MM.1S (cell line): Measurements from ENCODE around the gene PLA2G15.

Experiments
- DNase-seq: peaks from one replicate; pipeline ENCODE4 v3.0.0-alpha.2; 2015
- H2AFZ ChIP-seq: fragments of 300-600 bp; sonication (generic); 2 replicates; pipeline ENCODE4 v1.6.0; 2016; ENCODE audit warnings: antibody characterized with exemption, low read length
- H3F3A ChIP-seq: fragments of 300-600 bp; sonication (generic); 2 replicates; pipeline ENCODE4 v1.6.1; 2016; ENCODE audit warnings: mild to moderate bottlenecking, antibody characterized with exemption, low read length, moderate library complexity, mixed read lengths; ENCODE audit not compliant: insufficient read depth
- H3K27ac ChIP-seq: fragments of 300-600 bp; sonication (generic); 2 replicates; pipeline ENCODE4 v1.5.1; 2016; ENCODE audit warnings: mild to moderate bottlenecking, low read length
- H3K27me3 ChIP-seq: fragments of 300-600 bp; sonication (generic); replicated peaks from 2 replicates; pipeline ENCODE4 v1.6.0; 2016; ENCODE audit warnings: low read length; ENCODE audit not compliant: insufficient read depth
- H3K36me3 ChIP-seq: fragments of 300-600 bp; sonication (generic); replicated peaks from 2 replicates; pipeline ENCODE4 v1.6.1; 2016; ENCODE audit warnings: mild to moderate bottlenecking, low read length, mixed read lengths; ENCODE audit not compliant: insufficient read depth
- H3K4me1 ChIP-seq: fragments of 300-600 bp; sonication (generic); 2 replicates; pipeline ENCODE4 v1.6.1; 2016; ENCODE audit warnings: low read length, mixed read lengths
- H3K4me2 ChIP-seq: fragments of 300-600 bp; sonication (generic); 2 replicates; pipeline ENCODE4 v1.6.0; 2016; ENCODE audit warnings: low read depth, low read length
- H3K4me3 ChIP-seq: fragments of 300-600 bp; sonication (generic); 2 replicates; pipeline ENCODE4 v1.5.1; 2016; ENCODE audit warnings: low read length, mixed read lengths
- H3K79me2 ChIP-seq: fragments of 300-600 bp; sonication (generic); 2 replicates; pipeline ENCODE4 v1.6.1; 2016; ENCODE audit warnings: mixed run types, low read length, mixed read lengths
- H3K9ac ChIP-seq: fragments of 300-600 bp; sonication (generic); 2 replicates; pipeline ENCODE4 v1.6.1; 2016; ENCODE audit warnings: low read length, mixed read lengths
- H3K9me2 ChIP-seq: fragments of 300-600 bp; sonication (generic); replicated peaks from 2 replicates; pipeline ENCODE4 v1.6.1; 2016; ENCODE audit warnings: mild to moderate bottlenecking, low read length, mixed read lengths; ENCODE audit not compliant: insufficient read depth
- H3K9me3 ChIP-seq: fragments of 300-600 bp; sonication (generic); replicated peaks from 2 replicates; pipeline ENCODE4 v1.6.1; 2016; ENCODE audit warnings: mild to moderate bottlenecking, low read length, mixed read lengths; ENCODE audit not compliant: insufficient read depth
- H4K20me1 ChIP-seq: fragments of 300-600 bp; sonication (generic); 2 replicates; pipeline ENCODE4 v1.6.1; 2016; ENCODE audit warnings: mild to moderate bottlenecking, low read length, moderate library complexity, mixed read lengths; ENCODE audit not compliant: insufficient read depth
- EZH2 ChIP-seq: fragments of 300-600 bp; sonication (generic); optimal IDR thresholded peaks from 2 replicates; pipeline ENCODE3; 2017; ENCODE audit warnings: low read depth, mild to moderate bottlenecking, antibody characterized with exemption, low read length, mixed read lengths
- EZH2phosphoT487 ChIP-seq: fragments of 300-600 bp; sonication (generic); IDR thresholded peaks from 2 replicates; pipeline ENCODE4 v1.6.1; 2018; ENCODE audit warnings: antibody characterized with exemption, low read length
- TF ChIP-seq, protein P1 (sequence below): fragments of 300-600 bp; sonication (generic); IDR thresholded peaks from 2 replicates; pipeline ENCODE4 v1.5.1; 2016; ENCODE audit warnings: antibody characterized with exemption, low read length, mixed read lengths

Gene PLA2G15

DNA sequence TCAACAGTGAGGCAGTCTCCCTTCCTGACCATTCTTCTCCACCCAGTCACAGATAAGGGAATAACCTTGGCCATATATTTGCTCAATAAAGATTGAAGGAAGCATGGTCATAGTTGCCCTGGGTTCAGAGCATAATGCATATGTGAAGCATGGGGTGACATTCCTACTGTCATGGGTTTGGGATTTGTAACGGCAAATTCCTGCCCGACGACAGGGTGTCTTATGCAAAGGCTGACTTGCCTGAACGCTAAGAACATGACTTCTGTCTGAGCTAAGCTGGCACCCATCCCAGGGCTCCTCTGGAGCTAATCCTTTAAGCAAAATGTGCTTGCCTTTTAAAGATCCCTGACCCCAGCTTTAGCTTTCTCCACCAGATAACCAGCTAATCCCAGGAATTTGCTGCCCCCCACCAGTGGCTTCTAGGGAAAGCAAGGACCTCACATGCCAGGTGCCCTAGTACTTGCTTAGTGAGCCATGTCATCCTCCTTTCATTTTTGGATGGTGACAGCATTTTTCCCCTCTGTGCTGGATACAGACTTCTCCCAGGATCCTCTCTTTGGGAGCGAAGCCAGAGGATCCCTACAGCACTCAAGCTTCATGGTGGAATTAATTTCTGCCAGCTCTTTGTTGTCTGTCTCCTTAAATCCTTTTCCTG lies 53.9 kb downstream of the PLA2G15 start:
- no peak overlapping the region for H3K4me2 ChIP-seq
- no peak for TF ChIP-seq EZH2phosphoT487
- TF ChIP-seq EZH2, result no peak
- TF ChIP-seq, protein P1, sequence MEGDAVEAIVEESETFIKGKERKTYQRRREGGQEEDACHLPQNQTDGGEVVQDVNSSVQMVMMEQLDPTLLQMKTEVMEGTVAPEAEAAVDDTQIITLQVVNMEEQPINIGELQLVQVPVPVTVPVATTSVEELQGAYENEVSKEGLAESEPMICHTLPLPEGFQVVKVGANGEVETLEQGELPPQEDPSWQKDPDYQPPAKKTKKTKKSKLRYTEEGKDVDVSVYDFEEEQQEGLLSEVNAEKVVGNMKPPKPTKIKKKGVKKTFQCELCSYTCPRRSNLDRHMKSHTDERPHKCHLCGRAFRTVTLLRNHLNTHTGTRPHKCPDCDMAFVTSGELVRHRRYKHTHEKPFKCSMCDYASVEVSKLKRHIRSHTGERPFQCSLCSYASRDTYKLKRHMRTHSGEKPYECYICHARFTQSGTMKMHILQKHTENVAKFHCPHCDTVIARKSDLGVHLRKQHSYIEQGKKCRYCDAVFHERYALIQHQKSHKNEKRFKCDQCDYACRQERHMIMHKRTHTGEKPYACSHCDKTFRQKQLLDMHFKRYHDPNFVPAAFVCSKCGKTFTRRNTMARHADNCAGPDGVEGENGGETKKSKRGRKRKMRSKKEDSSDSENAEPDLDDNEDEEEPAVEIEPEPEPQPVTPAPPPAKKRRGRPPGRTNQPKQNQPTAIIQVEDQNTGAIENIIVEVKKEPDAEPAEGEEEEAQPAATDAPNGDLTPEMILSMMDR, result no peak
- H3K9me2 ChIP-seq, result no peaks in the 10 kb centered on the region
- H3K27me3 ChIP-seq, result no peaks in the 10 kb centered on the region
- H3K27ac ChIP-seq, result no peak overlapping the region
- no peak for DNase-seq
- no peak overlapping the region for H2AFZ ChIP-seq
- no peak overlapping the region for H3K9ac ChIP-seq
- H3K36me3 ChIP-seq, result peaks cover 16% of the 10 kb centered on the region; the same call in 1 of the 2 replicates
- no peaks in the 10 kb centered on the region for H3K9me3 ChIP-seq
- H4K20me1 ChIP-seq, result no peaks in the 10 kb centered on the region
- peaks cover 9% of the 10 kb centered on the region; the same call in 1 of the 2 replicates for H3F3A ChIP-seq
- H3K4me3 ChIP-seq, result no peak overlapping the region
- no peaks in the 10 kb centered on the region for H3K4me1 ChIP-seq
- H3K79me2 ChIP-seq, result peaks cover 81% of the 10 kb centered on the region

DNA sequence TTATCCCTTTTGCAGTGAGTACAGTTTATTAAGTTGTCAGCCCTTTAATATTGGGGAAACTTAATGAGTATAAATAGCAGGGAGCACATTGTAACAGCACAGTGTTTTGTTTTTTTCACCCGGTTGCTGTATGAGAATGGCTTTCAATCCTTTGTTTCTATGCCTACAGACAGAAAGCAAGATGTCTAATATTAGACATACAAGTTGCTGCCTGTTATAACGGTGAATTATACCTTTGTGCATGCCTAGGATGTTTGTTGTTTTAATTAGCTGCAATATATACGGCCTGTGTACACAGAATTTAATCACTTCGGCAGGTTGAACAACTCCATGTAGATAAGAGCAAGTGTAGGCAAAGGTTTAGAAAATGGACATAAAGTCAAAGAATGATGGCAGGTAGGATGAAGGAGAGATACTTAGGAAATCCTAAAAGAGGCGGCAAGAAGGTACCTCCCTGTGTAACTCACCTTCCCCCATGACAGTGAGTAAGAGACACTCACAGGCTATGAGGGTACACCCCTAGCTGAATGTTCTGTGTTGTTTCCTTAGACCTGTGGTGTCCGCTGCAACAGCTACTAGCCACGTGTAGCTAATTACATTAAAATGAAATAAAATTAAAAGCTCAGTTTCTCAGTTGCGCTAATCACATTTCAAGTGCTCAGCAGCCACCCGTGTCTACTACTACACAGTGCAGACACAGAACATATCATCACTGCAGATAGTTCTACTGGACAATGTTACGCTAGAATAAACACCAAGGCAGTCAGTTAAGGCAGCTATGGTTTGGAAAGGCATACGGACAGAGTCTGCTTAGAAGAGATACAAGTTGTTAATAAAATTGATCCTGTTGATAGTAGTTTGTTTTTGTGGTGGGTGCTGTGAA lies 54.6 kb downstream of the PLA2G15 start:
- no peak for DNase-seq
- no peaks in the 10 kb centered on the region for H3K9me2 ChIP-seq
- H3K27ac ChIP-seq, result no peak overlapping the region
- H3K27me3 ChIP-seq, result no peaks in the 10 kb centered on the region
- peaks cover 78% of the 10 kb centered on the region for H3K79me2 ChIP-seq
- H3K9me3 ChIP-seq, result no peaks in the 10 kb centered on the region
- H3K4me1 ChIP-seq, result 0 out of 2 replicates have a peak, but pooled peaks cover under 1% of the 10 kb centered on the region
- no peak overlapping the region for H3K4me2 ChIP-seq
- no peak overlapping the region for H3K4me3 ChIP-seq
- no peak overlapping the region for H2AFZ ChIP-seq
- TF ChIP-seq EZH2phosphoT487 (no peak), EZH2 (no peak)
- TF ChIP-seq, protein P1, result no peak
- H3K36me3 ChIP-seq, result peaks cover 16% of the 10 kb centered on the region
- peaks cover 9% of the 10 kb centered on the region; the same call in 1 of the 2 replicates for H3F3A ChIP-seq
- H4K20me1 ChIP-seq, result no peaks in the 10 kb centered on the region
- H3K9ac ChIP-seq, result no peak overlapping the region

DNA sequence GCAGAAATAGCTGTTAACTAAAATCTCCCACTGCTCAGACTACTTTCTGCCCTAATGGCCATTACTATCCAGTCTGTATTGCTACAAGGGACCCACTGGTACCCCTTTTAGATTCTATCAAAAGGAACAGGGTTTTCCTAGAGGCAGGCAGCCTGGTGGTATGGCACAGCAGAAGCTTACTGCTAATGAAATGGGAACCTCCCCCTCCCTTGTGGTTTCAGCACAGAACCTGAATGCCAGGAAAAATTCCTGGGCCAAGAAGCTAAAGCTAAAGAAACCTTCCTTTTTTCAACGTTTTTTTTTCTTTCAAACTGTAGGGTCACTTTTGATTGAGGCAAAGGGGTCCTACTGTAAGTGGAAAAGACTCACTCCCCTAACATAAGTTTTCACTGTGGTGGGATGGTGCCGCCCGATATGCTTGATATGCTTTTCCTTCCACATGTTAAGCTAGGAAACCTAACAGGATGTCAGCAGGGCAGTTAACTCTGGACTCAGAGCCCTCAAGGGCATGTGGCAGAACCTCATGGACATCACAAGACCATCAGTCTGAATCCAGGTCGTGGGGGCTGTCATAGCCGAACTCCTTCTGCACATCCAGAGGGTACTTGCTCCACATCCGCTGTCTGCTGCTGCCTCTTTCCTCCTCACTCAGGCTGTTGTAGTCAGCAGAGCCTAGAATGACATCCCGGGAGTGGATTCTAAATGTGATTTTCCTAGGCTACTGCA lies 55.7 kb downstream of the PLA2G15 start:
- TF ChIP-seq EZH2 (no peak), EZH2phosphoT487 (no peak)
- TF ChIP-seq, protein P1, result no peak
- H3K4me2 ChIP-seq, result no peak overlapping the region
- no peak overlapping the region for H2AFZ ChIP-seq
- peaks cover 16% of the 10 kb centered on the region for H3K36me3 ChIP-seq
- H3K27ac ChIP-seq, result no peak overlapping the region
- no peak for DNase-seq
- H3K79me2 ChIP-seq, result peaks cover 82% of the 10 kb centered on the region
- no peak overlapping the region for H3K9ac ChIP-seq
- H4K20me1 ChIP-seq, result no peaks in the 10 kb centered on the region
- peaks cover 6% of the 10 kb centered on the region; the same call in 1 of the 2 replicates for H3K4me1 ChIP-seq
- H3K27me3 ChIP-seq, result no peaks in the 10 kb centered on the region
- H3F3A ChIP-seq, result peaks cover 9% of the 10 kb centered on the region; the same call in 1 of the 2 replicates
- H3K4me3 ChIP-seq, result no peak overlapping the region
- no peaks in the 10 kb centered on the region for H3K9me2 ChIP-seq
- no peaks in the 10 kb centered on the region for H3K9me3 ChIP-seq
